ENCODE measurements around the gene ATP10B. TPM values are rescaled to one million over a fixed set of nuclear protein-coding genes. Genes with fewer than 3 reads are reported as not detected.

Gene ATP10B
- total RNA-seq, 2 donors from 2014 or later, result 1.3 to 2.1 TPM

- no peaks in the 10 kb centered on the region for H3K36me3 ChIP-seq (replicated peaks in 1 of 2; ENCODE audit: insufficient read depth in 1 of 2, low read depth in 2 of 2)
- 39 to 41% methylated on average over 6 of the region's 6 CpGs for WGBS, 2 donors
- intact Hi-C loops (cut with DNase I), result no loop called here
- no peak for DNase-seq
- ATAC-seq, result no peak
- no peaks in the 10 kb centered on the region for H3K9me3 ChIP-seq
- TF ChIP-seq CTCF (IDR thresholded peaks at IDR 0.05) (no peak), POLR2A (IDR thresholded peaks at IDR 0.05) (no peak)
- H3K4me3 ChIP-seq, result no peak overlapping the region
- no peaks in the 10 kb centered on the region for H3K27me3 ChIP-seq
- peaks cover 10% of the 10 kb centered on the region for H3K4me1 ChIP-seq
- no peak overlapping the region for H3K27ac ChIP-seq
Observed at GRCh38 chr5:160520609-160521391, 331.2 kb downstream of the ATP10B start.

GRCh38 chr5:160516696-160517530 lies 335.1 kb downstream of the ATP10B start:
- H3K9me3 ChIP-seq, result no peaks in the 10 kb centered on the region
- 91% methylated on average over 7 to 8 of the region's 8 CpGs for WGBS, 2 donors
- no peaks in the 10 kb centered on the region for H3K27me3 ChIP-seq
- no peak overlapping the region for H3K4me3 ChIP-seq
- H3K36me3 ChIP-seq (replicated peaks in 1 of 2; ENCODE audit: insufficient read depth in 1 of 2, low read depth in 2 of 2), result no peaks in the 10 kb centered on the region
- TF ChIP-seq CTCF (IDR thresholded peaks at IDR 0.05) (no peak), POLR2A (IDR thresholded peaks at IDR 0.05) (no peak)
- ATAC-seq (no peak), DNase-seq (no peak)
- no peak overlapping the region for H3K27ac ChIP-seq
- peaks cover 10% of the 10 kb centered on the region for H3K4me1 ChIP-seq
- intact Hi-C loops (cut with DNase I), result no loop called here

GRCh38 chr5:160514866-160515265 lies 337.1 kb downstream of the ATP10B start:
- no peak for DNase-seq
- no peaks in the 10 kb centered on the region for H3K9me3 ChIP-seq
- TF ChIP-seq CTCF (IDR thresholded peaks at IDR 0.05) (no peak), POLR2A (IDR thresholded peaks at IDR 0.05) (no peak)
- no peaks in the 10 kb centered on the region for H3K27me3 ChIP-seq
- H3K4me3 ChIP-seq, result no peak overlapping the region
- H3K4me1 ChIP-seq, result no peaks in the 10 kb centered on the region
- intact Hi-C loops (cut with DNase I), result no loop called here
- no peak overlapping the region for H3K27ac ChIP-seq
- no peak for ATAC-seq
- no peaks in the 10 kb centered on the region for H3K36me3 ChIP-seq (replicated peaks in 1 of 2; ENCODE audit: insufficient read depth in 1 of 2, low read depth in 2 of 2)
- 81 to 83% methylated on average over 3 of the region's 3 CpGs for WGBS, 2 donors

- H3K27ac ChIP-seq, result no peak overlapping the region
- TF ChIP-seq CTCF (IDR thresholded peaks at IDR 0.05) (no peak), POLR2A (IDR thresholded peaks at IDR 0.05) (no peak)
- ATAC-seq (no peak), DNase-seq (no peak)
- no peaks in the 10 kb centered on the region for H3K36me3 ChIP-seq (replicated peaks in 1 of 2; ENCODE audit: insufficient read depth in 1 of 2, low read depth in 2 of 2)
- intact Hi-C loops (cut with DNase I), result no loop called here
- WGBS, 2 donors, result 68 to 71% methylated on average over 2 of the region's 2 CpGs
- H3K9me3 ChIP-seq, result no peaks in the 10 kb centered on the region
- no peaks in the 10 kb centered on the region for H3K4me1 ChIP-seq
- H3K27me3 ChIP-seq, result no peaks in the 10 kb centered on the region
- H3K4me3 ChIP-seq, result no peak overlapping the region
Observed at GRCh38 chr5:160514191-160514590, 337.8 kb downstream of the ATP10B start.
